ENCODE results near the gene BCL10. TPM values are rescaled to one million over a fixed set of nuclear protein-coding genes. Genes with fewer than 3 reads are reported as not detected.

BCL10 gene
- polyA plus RNA-seq, 1 of the 3 experiments (the other 2 are of a cell fraction) = 5.8 TPM

DNA sequence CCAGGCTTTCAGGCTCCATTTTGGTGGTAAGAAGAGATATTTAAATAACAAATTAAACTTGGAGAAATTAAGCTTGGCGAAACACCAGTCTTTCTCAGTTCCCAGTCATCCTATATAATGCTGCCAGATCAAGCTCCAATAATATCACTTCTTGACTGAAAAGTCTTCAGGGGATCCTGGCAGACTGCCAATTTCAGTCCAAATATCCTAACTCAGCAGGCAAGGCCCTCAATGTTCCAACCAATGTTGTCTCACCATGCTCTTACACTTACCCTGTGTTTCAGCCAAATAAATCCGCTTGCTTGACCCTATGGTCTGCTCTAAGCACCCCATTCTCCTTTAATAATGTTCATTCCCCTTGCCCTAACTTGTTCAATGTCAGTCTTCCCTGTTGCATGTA lies 39.9 kb upstream of the BCL10 start:
- no peak overlapping the region for H3K9ac ChIP-seq
- H3F3A ChIP-seq (replicated peaks; ENCODE audit: insufficient read depth) = peaks cover 72% of the 10 kb centered on the region
- H3K27me3 ChIP-seq (ENCODE audit: insufficient read depth) = no peaks in the 10 kb centered on the region
- H3K4me2 ChIP-seq = no peak overlapping the region
- TF ChIP-seq NFIC (IDR thresholded peaks at IDR 0.05; ENCODE audit: borderline replicate concordance) (peak; percentile 40; the same call in 1 of the 2 replicates), RXRA (IDR thresholded peaks at IDR 0.05; ENCODE audit: borderline replicate concordance, low read depth) (no peak)
- TF ChIP-seq, protein P1, sequence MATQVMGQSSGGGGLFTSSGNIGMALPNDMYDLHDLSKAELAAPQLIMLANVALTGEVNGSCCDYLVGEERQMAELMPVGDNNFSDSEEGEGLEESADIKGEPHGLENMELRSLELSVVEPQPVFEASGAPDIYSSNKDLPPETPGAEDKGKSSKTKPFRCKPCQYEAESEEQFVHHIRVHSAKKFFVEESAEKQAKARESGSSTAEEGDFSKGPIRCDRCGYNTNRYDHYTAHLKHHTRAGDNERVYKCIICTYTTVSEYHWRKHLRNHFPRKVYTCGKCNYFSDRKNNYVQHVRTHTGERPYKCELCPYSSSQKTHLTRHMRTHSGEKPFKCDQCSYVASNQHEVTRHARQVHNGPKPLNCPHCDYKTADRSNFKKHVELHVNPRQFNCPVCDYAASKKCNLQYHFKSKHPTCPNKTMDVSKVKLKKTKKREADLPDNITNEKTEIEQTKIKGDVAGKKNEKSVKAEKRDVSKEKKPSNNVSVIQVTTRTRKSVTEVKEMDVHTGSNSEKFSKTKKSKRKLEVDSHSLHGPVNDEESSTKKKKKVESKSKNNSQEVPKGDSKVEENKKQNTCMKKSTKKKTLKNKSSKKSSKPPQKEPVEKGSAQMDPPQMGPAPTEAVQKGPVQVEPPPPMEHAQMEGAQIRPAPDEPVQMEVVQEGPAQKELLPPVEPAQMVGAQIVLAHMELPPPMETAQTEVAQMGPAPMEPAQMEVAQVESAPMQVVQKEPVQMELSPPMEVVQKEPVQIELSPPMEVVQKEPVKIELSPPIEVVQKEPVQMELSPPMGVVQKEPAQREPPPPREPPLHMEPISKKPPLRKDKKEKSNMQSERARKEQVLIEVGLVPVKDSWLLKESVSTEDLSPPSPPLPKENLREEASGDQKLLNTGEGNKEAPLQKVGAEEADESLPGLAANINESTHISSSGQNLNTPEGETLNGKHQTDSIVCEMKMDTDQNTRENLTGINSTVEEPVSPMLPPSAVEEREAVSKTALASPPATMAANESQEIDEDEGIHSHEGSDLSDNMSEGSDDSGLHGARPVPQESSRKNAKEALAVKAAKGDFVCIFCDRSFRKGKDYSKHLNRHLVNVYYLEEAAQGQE (IDR thresholded peaks at IDR 0.05; ENCODE audit: low read depth, low read length) = no peak
- POLR2A ChIA-PET = no interaction called here
- peaks cover 16 to 19% of the 10 kb centered on the region in 2 experiments for H3K36me3 ChIP-seq (replicated peaks in 1 of 2; ENCODE audit: control insufficient read depth in 1 of 2, insufficient read depth in 2 of 2, low read length in 1 of 2)
- CTCF ChIA-PET = interaction anchor here (0.9 to 2.4 kb wide), 3 partner anchors 8 to 377 kb away, joined by 3 to 14 read pairs (median 5); no protein-coding TSS in a partner anchor
- H4K20me1 ChIP-seq (ENCODE audit: insufficient read depth) = no peaks in the 10 kb centered on the region
- H3K4me1 ChIP-seq (ENCODE audit: control insufficient read depth in 1 of 2, insufficient read depth in 2 of 2, low read depth in 1 of 2, low read length in 1 of 2) = peaks cover 28 to 78% of the 10 kb centered on the region in 2 experiments
- no peak overlapping the region for H2AFZ ChIP-seq (ENCODE audit: low read depth)
- H3K9me2 ChIP-seq = no peaks in the 10 kb centered on the region
- H3K4me3 ChIP-seq (ENCODE audit: low read depth in 2 of 2, low read length in 1 of 2) = no peak overlapping the region
- no peaks in the 10 kb centered on the region for H3K9me3 ChIP-seq
- peak overlapping the region; percentile 78 to 100 for H3K27ac ChIP-seq (ENCODE audit: low read depth in 2 of 2, low read length in 1 of 2)
- no peak for DNase-seq
- WGBS (ENCODE audit: low lambda C conversion rate) = 98% methylated on average over 2 of the region's 2 CpGs
- peaks cover 51% of the 10 kb centered on the region for H3K79me2 ChIP-seq (ENCODE audit: insufficient read depth)

DNA sequence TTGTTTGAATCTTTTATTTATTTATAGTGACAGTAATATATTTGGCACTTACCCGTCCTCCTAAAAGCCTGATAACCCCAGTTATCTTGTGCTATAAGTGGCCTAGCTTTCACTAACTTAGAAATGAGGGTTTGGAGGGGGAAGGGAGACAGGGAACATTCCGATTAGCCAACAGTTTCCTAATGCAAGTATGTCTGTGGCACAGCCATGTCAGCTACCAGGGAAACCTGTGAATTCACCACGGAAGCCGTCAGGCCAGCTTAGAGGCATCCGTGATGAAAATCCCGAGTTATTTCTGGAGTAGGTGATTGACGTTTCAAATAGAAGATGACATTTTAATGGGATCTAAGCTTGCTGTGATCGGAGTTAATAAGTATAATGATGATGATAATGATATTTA lies 39.4 kb upstream of the BCL10 start:
- H3K9ac ChIP-seq = peak overlapping the region; percentile 66
- 77% methylated on average over 8 of the region's 8 CpGs for WGBS (ENCODE audit: low lambda C conversion rate)
- H3F3A ChIP-seq (replicated peaks; ENCODE audit: insufficient read depth) = peaks cover 74% of the 10 kb centered on the region
- DNase-seq = no peak
- no peak overlapping the region for H3K4me3 ChIP-seq (ENCODE audit: low read depth in 2 of 2, low read length in 1 of 2)
- H3K4me2 ChIP-seq = 0 out of 2 replicates have a peak overlapping the region, but pooled peaks have one; percentile 12
- H3K27me3 ChIP-seq (ENCODE audit: insufficient read depth) = no peaks in the 10 kb centered on the region
- no peaks in the 10 kb centered on the region for H3K9me3 ChIP-seq
- POLR2A ChIA-PET = no interaction called here
- peaks cover 28 to 75% of the 10 kb centered on the region in 2 experiments for H3K4me1 ChIP-seq (ENCODE audit: control insufficient read depth in 1 of 2, insufficient read depth in 2 of 2, low read depth in 1 of 2, low read length in 1 of 2)
- no peak overlapping the region for H2AFZ ChIP-seq (ENCODE audit: low read depth)
- no peaks in the 10 kb centered on the region for H3K9me2 ChIP-seq
- CTCF ChIA-PET = interaction anchor here (1.0 to 2.4 kb wide), 3 partner anchors 8 to 377 kb away, joined by 5 to 14 read pairs (median 5); no protein-coding TSS in a partner anchor
- peaks cover 16 to 19% of the 10 kb centered on the region in 2 experiments for H3K36me3 ChIP-seq (replicated peaks in 1 of 2; ENCODE audit: control insufficient read depth in 1 of 2, insufficient read depth in 2 of 2, low read length in 1 of 2)
- H3K79me2 ChIP-seq (ENCODE audit: insufficient read depth) = peaks cover 52% of the 10 kb centered on the region
- TF ChIP-seq RXRA (IDR thresholded peaks at IDR 0.05; ENCODE audit: borderline replicate concordance, low read depth) (no peak), YY1 (IDR thresholded peaks at IDR 0.05; ENCODE audit: low read depth) (no peak), GATA2 (CRISPR knock-in tag; IDR thresholded peaks at IDR 0.05) (no peak)
- TF ChIP-seq, protein P2, sequence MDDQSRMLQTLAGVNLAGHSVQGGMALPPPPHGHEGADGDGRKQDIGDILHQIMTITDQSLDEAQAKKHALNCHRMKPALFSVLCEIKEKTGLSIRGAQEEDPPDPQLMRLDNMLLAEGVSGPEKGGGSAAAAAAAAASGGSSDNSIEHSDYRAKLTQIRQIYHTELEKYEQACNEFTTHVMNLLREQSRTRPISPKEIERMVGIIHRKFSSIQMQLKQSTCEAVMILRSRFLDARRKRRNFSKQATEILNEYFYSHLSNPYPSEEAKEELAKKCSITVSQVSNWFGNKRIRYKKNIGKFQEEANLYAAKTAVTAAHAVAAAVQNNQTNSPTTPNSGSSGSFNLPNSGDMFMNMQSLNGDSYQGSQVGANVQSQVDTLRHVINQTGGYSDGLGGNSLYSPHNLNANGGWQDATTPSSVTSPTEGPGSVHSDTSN (IDR thresholded peaks at IDR 0.05) = no peak
- TF ChIP-seq, protein P1 (IDR thresholded peaks at IDR 0.05; ENCODE audit: low read depth, low read length) = no peak
- no peaks in the 10 kb centered on the region for H4K20me1 ChIP-seq (ENCODE audit: insufficient read depth)
- peak overlapping the region; percentile 78 to 100 for H3K27ac ChIP-seq (ENCODE audit: low read depth in 2 of 2, low read length in 1 of 2)

Measured in SK-N-SH (cell line).